Activated CD8-positive, alpha-beta memory T cell treated with anti-CD3 and anti-CD28 coated beads, Interleukin-2, amount 50 U/mL, for 1 hour (primary cell): ENCODE results near the gene CAPN15.

ENCODE experiments used
- DNase-seq: peaks from one replicate; pipeline ENCODE4 v3.0.0-alpha.2; 2020; ENCODE audit errors: extremely low read depth

Gene CAPN15

GRCh38 chr16:577796-578195 lies 50.3 kb downstream of the CAPN15 start:
- no peak for DNase-seq

- DNase-seq = no peak
Observed at GRCh38 chr16:578232-578869, 50.8 kb downstream of the CAPN15 start.

GRCh38 chr16:578870-579405 lies 51.4 kb downstream of the CAPN15 start:
- DNase-seq = no peak

- DNase-seq = no peak
Observed at GRCh38 chr16:580141-580945, 52.8 kb downstream of the CAPN15 start.

GRCh38 chr16:580946-581498 lies 53.5 kb downstream of the CAPN15 start:
- DNase-seq = no peak

- no peak for DNase-seq
Observed at GRCh38 chr16:582218-582613, 54.7 kb downstream of the CAPN15 start.

- no peak for DNase-seq
Observed at GRCh38 chr16:582614-583331, 55.3 kb downstream of the CAPN15 start.

GRCh38 chr16:583470-583814 lies 55.9 kb downstream of the CAPN15 start:
- DNase-seq = no peak

GRCh38 chr16:583815-584591 lies 56.5 kb downstream of the CAPN15 start:
- no peak for DNase-seq

- no peak for DNase-seq
Observed at GRCh38 chr16:585351-585750, 57.8 kb downstream of the CAPN15 start.

GRCh38 chr16:586047-586644 lies 58.6 kb downstream of the CAPN15 start:
- DNase-seq = no peak

- DNase-seq = no peak
Observed at GRCh38 chr16:586645-587590, 59.4 kb downstream of the CAPN15 start.

GRCh38 chr16:588639-588888 lies 61.1 kb downstream of the CAPN15 start:
- DNase-seq = no peak

- DNase-seq = peak; percentile 93
Observed at GRCh38 chr16:588889-589657, 61.6 kb downstream of the CAPN15 start.

GRCh38 chr16:589658-590187 lies 62.2 kb downstream of the CAPN15 start, which contains the start of gene RAB40C:
Gene RAB40C, plus strand, starts transcription at chr16:590066. Its CDS starts 226 bp downstream, at chr16:590292.
- peak; percentile 99 for DNase-seq

GRCh38 chr16:590188-590814 lies 62.8 kb downstream of the CAPN15 start:
- DNase-seq = no peak

GRCh38 chr16:590815-591200 lies 63.3 kb downstream of the CAPN15 start:
- no peak for DNase-seq

GRCh38 chr16:591231-591630 lies 63.7 kb downstream of the CAPN15 start:
- no peak for DNase-seq
